Endothelial cell of umbilical vein (primary cell): Measurements from ENCODE around the gene KIAA1958. TPM values are rescaled to one million over a fixed set of nuclear protein-coding genes. Genes with fewer than 3 reads are reported as not detected.

Source experiments
- BruUV-seq: library from RNA; stranded (reverse); fragments of 400-500 nt; replicated peaks from 2 replicates; lab custom pipeline; 2021; lab: Mats Ljungman, UMichigan
- CTCF ChIA-PET: fragments of 300-600, 350-600 bp; sonication (Branson Sonifier 250); formaldehyde crosslinking; loops from one replicate; lab custom pipeline; 2021; ENCODE audit warnings: antibody characterized with exemption, inconsistent platforms; lab: Charles Lee
- POLR2A ChIA-PET: fragments of 300-600, 350-600 bp; sonication (Branson Sonifier 250); formaldehyde crosslinking; loops from one replicate; lab custom pipeline; 2021; ENCODE audit warnings: antibody characterized with exemption, inconsistent platforms; lab: Charles Lee
- DNase-seq: peaks from one replicate; pipeline ENCODE4 v3.0.0-alpha.2; 2011; ENCODE audit warnings: low read depth, low spot score
- FAIRE-seq: peaks from 2 replicates; lab custom pipeline; 2011; peaks lifted over from hg19 to GRCh38; lab: Jason Lieb, UNC
- H2AFZ ChIP-seq: 2 replicates; pipeline ENCODE4 v1.6.0; 2012; ENCODE audit warnings: low read depth, low read length, control low read depth, inconsistent platforms
- H3K27ac ChIP-seq: 2 replicates; pipeline ENCODE4 v1.5.1; 2011; ENCODE audit warnings: low read depth, mild to moderate bottlenecking, control low read depth, low read length, moderate library complexity; ENCODE audit not compliant: insufficient read depth
- H3K27me3 ChIP-seq, 2 experiments: 2 replicates each; pipeline versions ENCODE4 v1.6.0 to v1.6.1; 2011; ENCODE audit warnings: low read length in 2 of 2, mixed read lengths in 1 of 2; ENCODE audit not compliant: control insufficient read depth in 2 of 2, insufficient read depth in 2 of 2
- H3K36me3 ChIP-seq, 2 experiments: 2 replicates in 1 of 2; 3 replicates in 1 of 2; pipeline ENCODE4 v1.5.1; 2011; ENCODE audit warnings: low read length in 2 of 2, mild to moderate bottlenecking in 1 of 2, moderate library complexity in 1 of 2; ENCODE audit not compliant: control insufficient read depth in 2 of 2, insufficient read depth in 2 of 2; ENCODE audit errors: extremely low read depth in 1 of 2
- H3K4me1 ChIP-seq: 3 replicates; pipeline ENCODE4 v1.5.1; 2011; ENCODE audit warnings: mild to moderate bottlenecking, low read length; ENCODE audit not compliant: control insufficient read depth, insufficient read depth; ENCODE audit errors: extremely low read depth
- H3K4me2 ChIP-seq: 2 replicates; pipeline ENCODE4 v1.6.1; 2011; ENCODE audit warnings: low read length, control low read depth, mixed read lengths; ENCODE audit not compliant: insufficient read depth
- H3K4me3 ChIP-seq, 3 experiments: fragments of 200-600 bp in 1 of 3; sonication (generic), shearing (Covaris generic) in 1 of 3; replicated peaks in 1 of 3; 2 replicates each; pipeline ENCODE4 v1.5.1; 2011 to 2016; ENCODE audit warnings: control low read depth in 3 of 3, low read length in 3 of 3, mild to moderate bottlenecking in 2 of 3, inconsistent platforms in 1 of 3, low read depth in 1 of 3, moderate library complexity in 1 of 3; ENCODE audit not compliant: insufficient read depth in 1 of 3
- H3K79me2 ChIP-seq: 2 replicates; pipeline ENCODE4 v1.6.0; 2012; ENCODE audit warnings: low read length, inconsistent platforms; ENCODE audit not compliant: control insufficient read depth, insufficient read depth
- H3K9ac ChIP-seq: replicated peaks from 2 replicates; pipeline ENCODE3; 2011; ENCODE audit warnings: low read length, control low read depth; ENCODE audit not compliant: insufficient read depth; ENCODE audit errors: extremely low read depth
- H3K9me1 ChIP-seq: replicated peaks from 3 replicates; pipeline ENCODE4 v1.6.0; 2011; ENCODE audit warnings: mild to moderate bottlenecking, low read length; ENCODE audit not compliant: control insufficient read depth, insufficient read depth; ENCODE audit errors: extremely low read depth
- H3K9me3 ChIP-seq: replicated peaks from 2 replicates; pipeline ENCODE4 v1.5.1; 2012; ENCODE audit warnings: low read length, inconsistent platforms; ENCODE audit not compliant: control insufficient read depth, insufficient read depth
- H4K20me1 ChIP-seq: replicated peaks from 2 replicates; pipeline ENCODE3; 2011; ENCODE audit warnings: mild to moderate bottlenecking, low read length; ENCODE audit not compliant: control insufficient read depth, insufficient read depth; ENCODE audit errors: extremely low read depth
- CTCF ChIP-seq, 2 donors: IDR thresholded peaks; 1 replicate in 1 of 2; 2 replicates in 1 of 2; pipeline ENCODE4 v1.5.1; 2011; ENCODE audit warnings: low read length in 2 of 2, mild to moderate bottlenecking in 2 of 2, moderate library complexity in 2 of 2, control low read depth in 1 of 2, inconsistent platforms in 1 of 2, low read depth in 1 of 2; ENCODE audit not compliant: insufficient read depth in 1 of 2; ENCODE audit errors: extremely low read depth in 1 of 2
- EZH2 ChIP-seq: IDR thresholded peaks from 2 replicates; pipeline ENCODE4 v1.6.1; 2012; ENCODE audit warnings: borderline replicate concordance, low read depth, mild to moderate bottlenecking, moderate library complexity, low read length, inconsistent platforms; ENCODE audit not compliant: severe bottlenecking
- FOS ChIP-seq: IDR thresholded peaks from 2 replicates; pipeline ENCODE4 v1.6.1; 2011; ENCODE audit warnings: mild to moderate bottlenecking, low read length, moderate library complexity, borderline replicate concordance; ENCODE audit not compliant: insufficient read depth
- GATA2 ChIP-seq: IDR thresholded peaks from 2 replicates; pipeline ENCODE4 v1.7.0; 2011; ENCODE audit warnings: low read depth, mild to moderate bottlenecking, moderate library complexity, mixed read lengths, low read length; ENCODE audit not compliant: insufficient read length, insufficient read depth
- JUN ChIP-seq: IDR thresholded peaks from 2 replicates; pipeline ENCODE4 v1.6.1; 2011; ENCODE audit warnings: borderline replicate concordance, low read depth; ENCODE audit not compliant: insufficient read length, insufficient read depth
- MAX ChIP-seq: IDR thresholded peaks from 2 replicates; pipeline ENCODE4 v1.6.1; 2011; ENCODE audit not compliant: insufficient read depth, insufficient read length
- MYC ChIP-seq: IDR thresholded peaks from one replicate; pipeline ENCODE4 v1.6.1; 2011; ENCODE audit warnings: mild to moderate bottlenecking, low read depth, low read length
- POLR2AphosphoS5 ChIP-seq: IDR thresholded peaks from 2 replicates; pipeline ENCODE4 v1.6.1; 2012; ENCODE audit warnings: low read depth, mild to moderate bottlenecking, control low read depth, low read length, moderate library complexity; ENCODE audit not compliant: insufficient read depth
- dilution Hi-C: fragments of 300-500 bp; cut with MboI; formaldehyde crosslinking; loops from one replicate; pipeline ENCODE4 v1.15.0; 2019; ENCODE audit warnings: low sequenced_read_pairs; ENCODE audit not compliant: extremely low pct_ligation_motif_present
- intact Hi-C: fragments of 100-400 bp; cut with micrococcal nuclease; formaldehyde crosslinking; loops from one replicate; pipeline ENCODE4 v1.10.0; 2022
- polyA plus RNA-seq, 4 experiments: library from polyadenylated mRNA; depleted of rRNA in 3 of 4; stranded (reverse) in 3 of 4; unstranded in 1 of 4; fragments of >200 nt; gene quantifications; 2 replicates each; pipeline versions ENCODE4 v1.2.1 to v1.2.3, GENCODE V29; 2011 to 2012; ENCODE audit warnings: missing spikeins in 1 of 4
- total RNA-seq: library from RNA; stranded (reverse); gene quantifications from 2 replicates; pipeline ENCODE4 v1.2.3, GENCODE V29; 2021

The KIAA1958 gene
- total and polyA plus RNA-seq, 2 donors (not counting 3 experiments of a cell fraction or from before 2014, with no cell fraction given), result 1.7 to 5.0 TPM

- H3K4me3 ChIP-seq, result no peak overlapping the region
- peaks cover 2% of the 10 kb centered on the region for H3K4me1 ChIP-seq
- H3K36me3 ChIP-seq, result no peaks in the 10 kb centered on the region
- DNase-seq, result no peak
- H3K9ac ChIP-seq, result no peak overlapping the region
- no peaks in the 10 kb centered on the region for H4K20me1 ChIP-seq
- POLR2A ChIA-PET, result no interaction called here
- no peak overlapping the region for H3K27ac ChIP-seq
- BruUV-seq, result no TSS peak
- intact Hi-C loops (no loop called here), dilution Hi-C loops (no loop called here)
- no peaks in the 10 kb centered on the region for H3K79me2 ChIP-seq
- CTCF ChIA-PET, result interaction anchor here (0.9 kb wide), 1 partner anchor 29 kb away, joined by 3 read pairs; no protein-coding TSS in a partner anchor
- H3K4me2 ChIP-seq, result no peak overlapping the region
- H3K9me3 ChIP-seq, result no peaks in the 10 kb centered on the region
- TF ChIP-seq MAX (no peak), CTCF (IDR thresholded peaks at IDR 0.05; ENCODE audit: extremely low read depth in 1 of 2, insufficient read depth in 1 of 2, low read depth in 1 of 2, low read length in 2 of 2) (no peak), FOS (no peak), POLR2AphosphoS5 (no peak), EZH2 (no peak), JUN (no peak), MYC (no peak), GATA2 (no peak)
- no peaks in the 10 kb centered on the region for H3K27me3 ChIP-seq
- FAIRE-seq, result peak; percentile 66
- no peaks in the 10 kb centered on the region for H3K9me1 ChIP-seq
- H2AFZ ChIP-seq, result no peak overlapping the region
Measured at GRCh38 chr9:112631313-112632070, 144.9 kb downstream of the KIAA1958 start.
